K562 (cell line): Measurements from ENCODE around the gene SHISA6. TPM values are rescaled to one million over a fixed set of nuclear protein-coding genes. Genes with fewer than 3 reads are reported as not detected.

Experiments used
- ATAC-seq: fragments of 200-7000 bp; cut with Tn5 transposase; 3 replicates; pipeline ENCODE4 v1.9.1; 2020; ENCODE audit warnings: moderate library complexity
- BruUV-seq: library from RNA; stranded (reverse); fragments of 400-500 nt; replicated peaks from 2 replicates; lab custom pipeline; 2021; lab: Mats Ljungman, UMichigan
- CTCF ChIA-PET: fragments of 300-600 bp; formaldehyde crosslinking; extraction: SDS; loops from one replicate; lab custom pipeline; 2021; ENCODE audit warnings: low intra/inter-chr PET ratio; lab: Yijun Ruan, JAX
- POLR2A ChIA-PET: fragments of 300-600, 350-650 bp; sonication (Branson Sonifier 250); formaldehyde crosslinking; extraction: SDS; loops from one replicate; lab custom pipeline; 2021; ENCODE audit warnings: antibody characterized with exemption, inconsistent platforms; lab: Yijun Ruan, JAX
- DNase-seq, 4 experiments: peaks; one replicate each; pipeline versions ENCODE4 v3.0.0 to v3.0.0-alpha.2; 2011 to 2018; ENCODE audit warnings: low spot score in 3 of 4, mixed read lengths in 3 of 4; ENCODE audit errors: extremely low read depth in 1 of 4
- FAIRE-seq: peaks from 2 replicates; lab custom pipeline; 2011; peaks lifted over from hg19 to GRCh38; lab: Jason Lieb, UNC
- H2AFZ ChIP-seq: 2 replicates; pipeline ENCODE4 v1.6.0; 2011; ENCODE audit warnings: low read depth, low read length, control low read depth, inconsistent platforms
- H3K27ac ChIP-seq: fragments of 200-600 bp; 3 replicates; pipeline ENCODE4 v1.8.0; 2011; ENCODE audit warnings: low read depth, mild to moderate bottlenecking, control low read depth, inconsistent platforms, low read length, moderate library complexity, mixed read lengths; ENCODE audit errors: extremely low read depth
- H3K27me3 ChIP-seq, 2 experiments: fragments of 300-600 bp in 1 of 2; 2 replicates in 1 of 2; 3 replicates in 1 of 2; pipeline versions ENCODE4 v1.6.0 to v1.8.0; 2011; ENCODE audit warnings: inconsistent platforms in 2 of 2, low read length in 2 of 2, mild to moderate bottlenecking in 1 of 2, mixed read lengths in 1 of 2, moderate library complexity in 1 of 2; ENCODE audit not compliant: control insufficient read depth in 2 of 2, insufficient read depth in 2 of 2
- H3K36me3 ChIP-seq: fragments of 300-600 bp; 3 replicates; pipeline ENCODE4 v1.8.0; 2011; ENCODE audit warnings: mild to moderate bottlenecking, low read length, inconsistent platforms; ENCODE audit not compliant: control insufficient read depth, insufficient read depth
- H3K4me1 ChIP-seq, 2 experiments: fragments of 200-600 bp in 1 of 2; replicated peaks in 1 of 2; 2 replicates in 1 of 2; 3 replicates in 1 of 2; pipeline versions ENCODE4 v1.5.1 to v1.8.0; 2011; ENCODE audit warnings: inconsistent platforms in 2 of 2, low read length in 2 of 2, mild to moderate bottlenecking in 1 of 2, mixed read lengths in 1 of 2, moderate library complexity in 1 of 2; ENCODE audit not compliant: control insufficient read depth in 2 of 2, insufficient read depth in 2 of 2
- H3K4me2 ChIP-seq: 2 replicates; pipeline ENCODE4 v1.6.1; 2011; ENCODE audit warnings: low read length, control low read depth, inconsistent platforms, mixed read lengths; ENCODE audit not compliant: insufficient read depth
- H3K4me3 ChIP-seq: fragments of 200-600 bp; sonication (generic), shearing (Covaris generic); 2 replicates; pipeline ENCODE4 v1.5.1; 2016; ENCODE audit warnings: control low read depth, inconsistent platforms
- H3K79me2 ChIP-seq: fragments of 200-600 bp; 3 replicates; pipeline ENCODE4 v1.8.0; 2011; ENCODE audit warnings: low read length, inconsistent platforms; ENCODE audit not compliant: control insufficient read depth, insufficient read depth
- H3K9ac ChIP-seq, 2 experiments: 2 replicates each; pipeline versions ENCODE4 v1.6.0 to v1.6.1; 2011; ENCODE audit warnings: low read depth in 2 of 2, low read length in 2 of 2, control low read depth in 1 of 2, inconsistent platforms in 1 of 2, mild to moderate bottlenecking in 1 of 2, mixed read lengths in 1 of 2; ENCODE audit not compliant: insufficient read depth in 1 of 2
- H3K9me1 ChIP-seq: one replicate; pipeline ENCODE4 v1.6.0; 2011; ENCODE audit warnings: inconsistent platforms, mild to moderate bottlenecking, low read length, moderate library complexity; ENCODE audit not compliant: control insufficient read depth, insufficient read depth
- H3K9me3 ChIP-seq: replicated peaks from 2 replicates; pipeline ENCODE4 v1.5.1; 2011; ENCODE audit warnings: low read depth, low read length, inconsistent platforms; ENCODE audit not compliant: control insufficient read depth, insufficient read depth
- H4K20me1 ChIP-seq: replicated peaks from 2 replicates; pipeline ENCODE4 v1.6.1; 2011; ENCODE audit warnings: low read length, inconsistent platforms, mixed read lengths; ENCODE audit not compliant: control insufficient read depth, insufficient read depth
- DMBX1 ChIP-seq: fragments of 250-450 bp; sonication (Bioruptor Pico); IDR thresholded peaks from 2 replicates; pipeline ENCODE4 v1.8.0; 2022; ENCODE audit warnings: inconsistent platforms, mild to moderate bottlenecking, moderate library complexity, borderline replicate concordance
- HMBOX1 ChIP-seq: sonication (generic); IDR thresholded peaks from 2 replicates; pipeline ENCODE4 v1.6.1; 2016
- WGBS: fragments of 100-300 bp; shearing (Covaris generic); methylation state at CpG from one replicate; pipeline ENCODE4 v1.1.6; 2016; ENCODE audit warnings: low coverage, mixed read lengths; ENCODE audit not compliant: insufficient coverage; ENCODE audit errors: missing lambda C conversion rate; 5-methylcytosine and 5-hydroxymethylcytosine counted together
- in situ Hi-C: fragments of 300-500 bp; cut with MboI; formaldehyde crosslinking; loops from 4 replicates; pipeline ENCODE4 v1.15.0; 2018; ENCODE audit warnings: inconsistent platforms, mixed read lengths
- intact Hi-C: fragments of 100-400 bp; cut with micrococcal nuclease; formaldehyde crosslinking; loops from 2 replicates; pipeline ENCODE4 v1.14.2; 2022
- polyA plus RNA-seq, 8 experiments: library from polyadenylated mRNA; depleted of rRNA in 4 of 8; stranded (reverse) in 5 of 8; unstranded in 3 of 8; fragments of >200 nt; fragmentation: Nextera tagmentation in 2 of 8; fragmentation: Illumina TruSeq in 1 of 8; extraction: Ambion mirVana in 2 of 8; extraction: Trizol in 1 of 8; gene quantifications; 2 replicates each; pipeline versions ENCODE4 v1.2.1 to v1.2.3, GENCODE V29; 2011 to 2014; ENCODE audit warnings: inconsistent platforms in 1 of 8, missing spikeins in 1 of 8
- total RNA-seq, 7 experiments: library from RNA; depleted of rRNA in 6 of 7; stranded (reverse); fragments of >200 nt in 6 of 7; fragmentation: Illumina TruSeq in 2 of 7; extraction: Trizol in 2 of 7; gene quantifications; 2 replicates each; pipeline versions ENCODE4 v1.2.1 to v1.2.3, GENCODE V29; 2011 to 2021; ENCODE audit warnings: low replicate concordance in 1 of 7
- TF ChIP-seq, protein P1 (sequence below), 2 experiments: fragments of 450-650 bp; formaldehyde crosslinking in 1 of 2; IDR thresholded peaks; 2 replicates each; pipeline versions ENCODE4 v1.4.0 to v1.6.1; 2014 to 2020; ENCODE audit warnings: mild to moderate bottlenecking in 2 of 2, borderline replicate concordance in 1 of 2, low read depth in 1 of 2

Gene SHISA6
- total and polyA plus RNA-seq, 9 of the 15 experiments (the other 6 are each of a cell fraction or from before 2014, with no cell fraction given): not detected

DNA sequence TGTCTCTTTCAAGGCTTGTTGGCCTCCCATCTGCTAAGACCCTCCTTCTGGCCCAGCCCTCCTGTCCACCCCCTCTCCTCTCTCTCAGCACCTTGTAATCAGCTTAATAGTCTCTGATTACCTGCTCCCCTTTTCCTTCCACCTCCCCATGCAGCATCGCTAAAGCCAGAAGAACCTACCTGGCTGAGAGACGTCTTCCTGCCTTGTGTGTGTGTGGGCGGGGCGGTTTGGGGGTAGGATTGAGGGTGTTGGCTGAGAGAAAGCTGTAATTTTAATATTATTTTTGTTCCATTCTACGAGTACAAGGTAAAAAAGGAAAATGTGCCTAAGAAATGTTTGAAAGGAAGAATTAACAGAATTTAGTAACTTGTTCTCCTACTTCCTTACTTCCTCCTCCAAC lies 360.6 kb downstream of the SHISA6 start:
- Histone ChIP-seq H3K27me3 (no peaks in the 10 kb centered on the region), H3K27ac (no peak overlapping the region), H3K4me3 (no peak overlapping the region), H3K9me3 (no peaks in the 10 kb centered on the region), H3K36me3 (no peaks in the 10 kb centered on the region)
- POLR2A ChIA-PET: interaction anchor here (0.7 kb wide), 1 partner anchor 162 kb away, joined by 3 read pairs; no protein-coding TSS in a partner anchor
- FAIRE-seq: no peak
- in situ Hi-C loops: no loop called here
- no peak for TF ChIP-seq DMBX1
- TF ChIP-seq HMBOX1: no peak
- TF ChIP-seq, protein P1, sequence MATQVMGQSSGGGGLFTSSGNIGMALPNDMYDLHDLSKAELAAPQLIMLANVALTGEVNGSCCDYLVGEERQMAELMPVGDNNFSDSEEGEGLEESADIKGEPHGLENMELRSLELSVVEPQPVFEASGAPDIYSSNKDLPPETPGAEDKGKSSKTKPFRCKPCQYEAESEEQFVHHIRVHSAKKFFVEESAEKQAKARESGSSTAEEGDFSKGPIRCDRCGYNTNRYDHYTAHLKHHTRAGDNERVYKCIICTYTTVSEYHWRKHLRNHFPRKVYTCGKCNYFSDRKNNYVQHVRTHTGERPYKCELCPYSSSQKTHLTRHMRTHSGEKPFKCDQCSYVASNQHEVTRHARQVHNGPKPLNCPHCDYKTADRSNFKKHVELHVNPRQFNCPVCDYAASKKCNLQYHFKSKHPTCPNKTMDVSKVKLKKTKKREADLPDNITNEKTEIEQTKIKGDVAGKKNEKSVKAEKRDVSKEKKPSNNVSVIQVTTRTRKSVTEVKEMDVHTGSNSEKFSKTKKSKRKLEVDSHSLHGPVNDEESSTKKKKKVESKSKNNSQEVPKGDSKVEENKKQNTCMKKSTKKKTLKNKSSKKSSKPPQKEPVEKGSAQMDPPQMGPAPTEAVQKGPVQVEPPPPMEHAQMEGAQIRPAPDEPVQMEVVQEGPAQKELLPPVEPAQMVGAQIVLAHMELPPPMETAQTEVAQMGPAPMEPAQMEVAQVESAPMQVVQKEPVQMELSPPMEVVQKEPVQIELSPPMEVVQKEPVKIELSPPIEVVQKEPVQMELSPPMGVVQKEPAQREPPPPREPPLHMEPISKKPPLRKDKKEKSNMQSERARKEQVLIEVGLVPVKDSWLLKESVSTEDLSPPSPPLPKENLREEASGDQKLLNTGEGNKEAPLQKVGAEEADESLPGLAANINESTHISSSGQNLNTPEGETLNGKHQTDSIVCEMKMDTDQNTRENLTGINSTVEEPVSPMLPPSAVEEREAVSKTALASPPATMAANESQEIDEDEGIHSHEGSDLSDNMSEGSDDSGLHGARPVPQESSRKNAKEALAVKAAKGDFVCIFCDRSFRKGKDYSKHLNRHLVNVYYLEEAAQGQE (IDR thresholded peaks at IDR 0.05; ENCODE audit: borderline replicate concordance): no peak
- TF ChIP-seq, protein P1 (CRISPR knock-in tag; IDR thresholded peaks at IDR 0.05; ENCODE audit: low read depth): no peak
- TF ChIP-seq, all 486 proteins: peak for 0
- no peaks in the 10 kb centered on the region for H3K9me1 ChIP-seq
- peaks cover 0 to 8% of the 10 kb centered on the region in 2 experiments; a peak in 3 of 5 replicates for H3K4me1 ChIP-seq
- BruUV-seq: no TSS peak
- ATAC-seq (no peak), DNase-seq (no peak)
- intact Hi-C loops: no loop called here
- H3K9ac ChIP-seq: no peak overlapping the region
- H4K20me1 ChIP-seq: no peaks in the 10 kb centered on the region
- H2AFZ ChIP-seq: no peak overlapping the region
- CTCF ChIA-PET: no interaction called here
- no peak overlapping the region for H3K4me2 ChIP-seq
- 0% methylated on average over 4 of the region's 5 CpGs for WGBS
- no peaks in the 10 kb centered on the region for H3K79me2 ChIP-seq
